ENCODE data around the gene MYMX. TPM values are rescaled to one million over a fixed set of nuclear protein-coding genes. Genes with fewer than 3 reads are reported as not detected.

The MYMX gene
- polyA plus RNA-seq (2011; rRNA removed) (not detected in 2 replicates), polyA minus RNA-seq (2011; rRNA and poly(A)+ RNA removed) (not detected in 2 replicates)

DNA sequence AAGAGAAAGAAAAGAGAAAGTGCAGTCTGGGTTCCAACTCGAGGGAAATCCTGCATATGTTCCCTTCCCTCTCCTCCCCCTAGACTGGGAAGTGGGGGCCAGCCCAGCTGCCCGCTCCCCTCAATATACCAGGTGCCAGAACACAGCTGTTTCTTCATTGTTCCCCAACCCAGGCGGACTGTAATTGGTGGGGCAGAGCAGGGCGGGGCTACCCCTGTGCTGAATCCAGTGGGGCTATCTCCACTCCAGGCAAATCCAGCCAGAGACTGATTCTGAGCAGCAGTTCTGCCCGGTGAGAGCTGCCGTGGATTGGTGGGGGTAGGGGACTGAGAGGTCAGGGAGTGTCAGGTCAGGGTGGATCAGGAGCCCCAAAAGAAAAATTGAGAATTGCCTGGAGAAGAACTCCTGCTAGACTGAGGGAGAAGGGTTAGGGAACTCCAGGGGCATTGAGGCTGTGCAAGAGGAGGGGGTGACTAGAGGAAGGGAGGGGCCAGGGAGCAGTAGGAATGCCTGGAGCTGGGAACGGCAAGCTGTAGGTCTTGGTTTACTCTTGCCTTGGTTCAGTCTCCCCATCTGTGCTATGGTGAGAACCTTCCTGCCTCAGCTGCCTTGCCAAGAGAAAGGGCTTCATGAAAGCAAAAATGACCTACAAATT, at the start of gene MYMX:
Gene MYMX, plus strand, starts transcription at position 250 of the 655 bp plus-strand sequence. CDS start 546 bp downstream, outside the sequence.
- DNase-seq (ENCODE audit: low read depth, low spot score): no peak
- TF ChIP-seq, protein P1, sequence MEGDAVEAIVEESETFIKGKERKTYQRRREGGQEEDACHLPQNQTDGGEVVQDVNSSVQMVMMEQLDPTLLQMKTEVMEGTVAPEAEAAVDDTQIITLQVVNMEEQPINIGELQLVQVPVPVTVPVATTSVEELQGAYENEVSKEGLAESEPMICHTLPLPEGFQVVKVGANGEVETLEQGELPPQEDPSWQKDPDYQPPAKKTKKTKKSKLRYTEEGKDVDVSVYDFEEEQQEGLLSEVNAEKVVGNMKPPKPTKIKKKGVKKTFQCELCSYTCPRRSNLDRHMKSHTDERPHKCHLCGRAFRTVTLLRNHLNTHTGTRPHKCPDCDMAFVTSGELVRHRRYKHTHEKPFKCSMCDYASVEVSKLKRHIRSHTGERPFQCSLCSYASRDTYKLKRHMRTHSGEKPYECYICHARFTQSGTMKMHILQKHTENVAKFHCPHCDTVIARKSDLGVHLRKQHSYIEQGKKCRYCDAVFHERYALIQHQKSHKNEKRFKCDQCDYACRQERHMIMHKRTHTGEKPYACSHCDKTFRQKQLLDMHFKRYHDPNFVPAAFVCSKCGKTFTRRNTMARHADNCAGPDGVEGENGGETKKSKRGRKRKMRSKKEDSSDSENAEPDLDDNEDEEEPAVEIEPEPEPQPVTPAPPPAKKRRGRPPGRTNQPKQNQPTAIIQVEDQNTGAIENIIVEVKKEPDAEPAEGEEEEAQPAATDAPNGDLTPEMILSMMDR (IDR thresholded peaks at IDR 0.05; ENCODE audit: low read depth, low read length): no peak
- CTCF ChIA-PET: no interaction called here
- H3K9me3 ChIP-seq (ENCODE audit: control insufficient read depth, insufficient read depth, low read length): no peaks in the 10 kb centered on the region
- peaks cover 2% of the 10 kb centered on the region for H3K27me3 ChIP-seq (ENCODE audit: control insufficient read depth, insufficient read depth, low read length)
- no peak within 1 kb of the TSS for H3K27ac ChIP-seq (ENCODE audit: low read depth, low read length)
- no peak within 1 kb of the TSS for H3K4me3 ChIP-seq (ENCODE audit: low read depth, low read length)
- POLR2A ChIA-PET: interaction anchor here (2.2 kb wide), 1 partner anchor 30 kb away, joined by 7 read pairs; the partner anchor contains the start of gene HSP90AB1

DNA sequence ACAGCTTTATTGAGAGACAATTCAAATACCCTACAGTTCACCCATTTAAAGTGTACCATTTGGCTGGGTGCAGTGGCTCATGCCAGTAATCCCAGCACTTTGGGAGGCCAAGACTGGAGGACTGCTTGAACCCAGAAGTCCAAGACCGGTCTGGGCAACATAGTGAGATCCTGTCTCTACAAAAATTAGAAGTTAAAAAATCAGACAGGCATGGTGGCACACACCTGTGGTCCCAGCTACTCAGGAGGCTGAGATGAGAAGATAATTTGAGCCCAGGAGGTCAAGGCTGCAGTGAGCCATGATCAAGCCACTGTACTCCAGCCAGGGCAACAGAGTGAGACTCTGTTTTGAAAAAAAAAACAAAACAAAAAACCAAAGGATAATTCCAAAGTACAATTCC, 49.2 kb upstream of the MYMX start:
- TF ChIP-seq, protein P1 (IDR thresholded peaks at IDR 0.05; ENCODE audit: low read depth, low read length): no peak
- DNase-seq (ENCODE audit: low read depth, low spot score): no peak
- no peak overlapping the region for H3K4me3 ChIP-seq (ENCODE audit: low read depth, low read length)
- CTCF ChIA-PET: no interaction called here
- peaks cover 7% of the 10 kb centered on the region for H3K9me3 ChIP-seq (ENCODE audit: control insufficient read depth, insufficient read depth, low read length)
- no peak overlapping the region for H3K27ac ChIP-seq (ENCODE audit: low read depth, low read length)
- peaks cover 47% of the 10 kb centered on the region for H3K27me3 ChIP-seq (ENCODE audit: control insufficient read depth, insufficient read depth, low read length)
- POLR2A ChIA-PET: interaction anchor here (0.6 kb wide), 1 partner anchor 52 kb away, joined by 4 read pairs; no protein-coding TSS in a partner anchor

DNA sequence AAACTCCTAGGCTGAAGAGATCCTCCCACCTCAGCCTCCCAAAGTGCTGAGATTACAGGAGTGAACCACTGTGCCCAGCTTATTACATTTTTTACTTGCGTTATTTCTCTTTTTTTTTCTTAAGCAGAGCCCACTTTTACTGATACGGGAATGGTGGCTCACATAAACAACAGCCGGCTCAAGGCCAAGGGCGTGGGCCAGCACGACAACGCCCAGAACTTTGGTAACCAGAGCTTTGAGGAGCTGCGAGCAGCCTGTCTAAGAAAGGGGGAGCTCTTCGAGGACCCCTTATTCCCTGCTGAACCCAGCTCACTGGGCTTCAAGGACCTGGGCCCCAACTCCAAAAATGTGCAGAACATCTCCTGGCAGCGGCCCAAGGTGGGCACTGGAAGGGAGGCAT, 47.6 kb upstream of the MYMX start:
- POLR2A ChIA-PET: no interaction called here
- peaks cover 7% of the 10 kb centered on the region for H3K9me3 ChIP-seq (ENCODE audit: control insufficient read depth, insufficient read depth, low read length)
- TF ChIP-seq, protein P1 (IDR thresholded peaks at IDR 0.05; ENCODE audit: low read depth, low read length): no peak
- no peak overlapping the region for H3K4me3 ChIP-seq (ENCODE audit: low read depth, low read length)
- H3K27me3 ChIP-seq (ENCODE audit: control insufficient read depth, insufficient read depth, low read length): peaks cover 38% of the 10 kb centered on the region
- CTCF ChIA-PET: interaction anchor here (0.6 to 2.0 kb wide), 4 partner anchors 65 to 146 kb away, joined by 3 to 9 read pairs (median 6); no protein-coding TSS in a partner anchor
- H3K27ac ChIP-seq (ENCODE audit: low read depth, low read length): no peak overlapping the region
- DNase-seq (ENCODE audit: low read depth, low spot score): no peak

DNA sequence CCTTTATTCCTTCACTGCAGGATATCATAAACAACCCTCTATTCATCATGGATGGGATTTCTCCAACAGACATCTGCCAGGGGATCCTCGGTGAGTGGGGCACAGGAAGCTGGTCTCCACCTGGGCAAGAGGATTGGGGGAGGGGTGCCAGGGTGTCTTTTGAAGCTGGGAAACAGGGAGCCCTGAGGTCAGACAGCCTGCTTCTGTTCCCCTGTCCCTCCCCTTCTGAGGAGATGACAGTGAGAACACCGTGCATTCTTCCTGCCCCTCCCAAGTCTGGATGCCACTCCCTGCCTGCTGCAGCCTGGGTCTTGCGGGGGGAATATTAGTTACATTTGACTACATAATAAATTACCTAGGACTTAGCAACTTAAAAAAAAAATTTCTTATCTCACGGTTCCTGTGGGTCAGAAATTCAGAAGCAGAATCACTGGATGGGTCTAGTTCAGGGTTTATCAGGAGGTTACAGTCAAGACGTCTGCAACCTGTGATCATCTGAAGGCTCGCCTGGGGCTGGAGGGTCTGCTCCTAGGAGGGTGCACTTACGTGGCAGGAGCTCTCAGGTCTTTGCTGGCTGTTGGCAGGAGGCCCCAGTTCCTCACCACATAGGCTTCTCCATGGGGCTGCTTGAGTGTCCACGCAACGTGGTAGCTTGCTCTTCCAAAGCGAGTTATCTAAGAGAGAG, 46.7 kb upstream of the MYMX start:
- H3K4me3 ChIP-seq (ENCODE audit: low read depth, low read length): no peak overlapping the region
- peaks cover 32% of the 10 kb centered on the region for H3K27me3 ChIP-seq (ENCODE audit: control insufficient read depth, insufficient read depth, low read length)
- CTCF ChIA-PET: interaction anchor here (1.3 to 2.0 kb wide), 3 partner anchors 64 to 87 kb away, joined by 3 to 9 read pairs (median 7); no protein-coding TSS in a partner anchor
- POLR2A ChIA-PET: no interaction called here
- H3K9me3 ChIP-seq (ENCODE audit: control insufficient read depth, insufficient read depth, low read length): peaks cover 7% of the 10 kb centered on the region
- no peak overlapping the region for H3K27ac ChIP-seq (ENCODE audit: low read depth, low read length)
- no peak for DNase-seq (ENCODE audit: low read depth, low spot score)
- TF ChIP-seq, protein P1 (IDR thresholded peaks at IDR 0.05; ENCODE audit: low read depth, low read length): no peak

Data from AG04450 (cell line).